WI38 (cell line): ENCODE results near the gene ADARB1.

Source experiments
- H3K4me3 ChIP-seq: 2 replicates; pipeline ENCODE4 v1.5.1; 2011; ENCODE audit warnings: low read depth, mild to moderate bottlenecking, control low read depth, low read length
- TF ChIP-seq, protein P1 (sequence below): IDR thresholded peaks from 2 replicates; pipeline ENCODE4 v1.5.1; 2012; ENCODE audit warnings: low read depth, mild to moderate bottlenecking, control low read depth, low read length

The ADARB1 gene

GRCh38 chr21:45114475-45114874 is 40.1 kb downstream of the ADARB1 start:
- H3K4me3 ChIP-seq = no peak overlapping the region
- TF ChIP-seq, protein P1, sequence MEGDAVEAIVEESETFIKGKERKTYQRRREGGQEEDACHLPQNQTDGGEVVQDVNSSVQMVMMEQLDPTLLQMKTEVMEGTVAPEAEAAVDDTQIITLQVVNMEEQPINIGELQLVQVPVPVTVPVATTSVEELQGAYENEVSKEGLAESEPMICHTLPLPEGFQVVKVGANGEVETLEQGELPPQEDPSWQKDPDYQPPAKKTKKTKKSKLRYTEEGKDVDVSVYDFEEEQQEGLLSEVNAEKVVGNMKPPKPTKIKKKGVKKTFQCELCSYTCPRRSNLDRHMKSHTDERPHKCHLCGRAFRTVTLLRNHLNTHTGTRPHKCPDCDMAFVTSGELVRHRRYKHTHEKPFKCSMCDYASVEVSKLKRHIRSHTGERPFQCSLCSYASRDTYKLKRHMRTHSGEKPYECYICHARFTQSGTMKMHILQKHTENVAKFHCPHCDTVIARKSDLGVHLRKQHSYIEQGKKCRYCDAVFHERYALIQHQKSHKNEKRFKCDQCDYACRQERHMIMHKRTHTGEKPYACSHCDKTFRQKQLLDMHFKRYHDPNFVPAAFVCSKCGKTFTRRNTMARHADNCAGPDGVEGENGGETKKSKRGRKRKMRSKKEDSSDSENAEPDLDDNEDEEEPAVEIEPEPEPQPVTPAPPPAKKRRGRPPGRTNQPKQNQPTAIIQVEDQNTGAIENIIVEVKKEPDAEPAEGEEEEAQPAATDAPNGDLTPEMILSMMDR = no peak

DNA sequence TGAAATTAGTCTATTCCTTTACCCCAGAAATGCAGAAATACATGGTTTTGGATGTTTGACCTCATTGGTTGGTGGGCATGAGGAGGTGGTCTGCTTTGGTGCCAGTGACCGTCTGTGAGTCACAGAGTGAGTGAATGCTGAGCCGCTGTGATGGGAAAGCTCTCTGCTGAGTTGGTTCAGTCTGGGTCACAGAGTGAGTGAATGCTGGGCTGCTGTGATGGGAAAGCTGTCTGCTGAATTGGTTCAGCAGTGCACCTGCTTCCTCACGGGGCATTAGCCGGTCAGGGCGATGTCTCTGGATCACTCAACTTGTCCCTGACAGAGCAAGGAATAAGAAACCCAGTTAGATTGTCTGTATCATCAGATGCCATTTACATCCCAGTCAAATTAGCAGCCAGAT is 40.8 kb downstream of the ADARB1 start:
- TF ChIP-seq, protein P1 = no peak
- H3K4me3 ChIP-seq = no peak overlapping the region

DNA sequence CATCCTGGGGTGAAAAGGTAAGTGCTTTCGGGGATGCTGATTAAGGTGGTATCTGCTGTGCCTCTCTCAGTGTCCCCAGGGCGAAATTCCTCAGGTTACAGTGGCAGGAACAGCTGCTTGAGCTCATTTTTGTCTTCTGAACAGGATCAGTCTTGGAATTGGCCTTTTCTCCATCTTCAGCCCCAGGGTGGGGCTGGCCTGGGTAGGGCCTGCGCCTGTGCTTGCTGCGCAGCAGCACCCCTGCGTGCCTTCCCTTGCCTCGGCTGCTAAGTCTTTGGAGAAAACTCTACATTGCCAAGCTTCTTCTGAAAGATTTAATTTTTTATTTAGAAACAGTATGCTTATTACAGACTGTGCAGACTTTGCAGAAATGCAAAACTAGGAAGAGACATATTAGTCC is 41.7 kb downstream of the ADARB1 start:
- H3K4me3 ChIP-seq = no peak overlapping the region
- TF ChIP-seq, protein P1 = no peak

- TF ChIP-seq, protein P1 = no peak
- no peak overlapping the region for H3K4me3 ChIP-seq
Measured at GRCh38 chr21:45117314-45117713, 42.9 kb downstream of the ADARB1 start.

GRCh38 chr21:45118099-45118498 is 43.7 kb downstream of the ADARB1 start:
- TF ChIP-seq, protein P1 = no peak
- H3K4me3 ChIP-seq = no peak overlapping the region

GRCh38 chr21:45119812-45120211 is 45.4 kb downstream of the ADARB1 start:
- H3K4me3 ChIP-seq = no peak overlapping the region

DNA sequence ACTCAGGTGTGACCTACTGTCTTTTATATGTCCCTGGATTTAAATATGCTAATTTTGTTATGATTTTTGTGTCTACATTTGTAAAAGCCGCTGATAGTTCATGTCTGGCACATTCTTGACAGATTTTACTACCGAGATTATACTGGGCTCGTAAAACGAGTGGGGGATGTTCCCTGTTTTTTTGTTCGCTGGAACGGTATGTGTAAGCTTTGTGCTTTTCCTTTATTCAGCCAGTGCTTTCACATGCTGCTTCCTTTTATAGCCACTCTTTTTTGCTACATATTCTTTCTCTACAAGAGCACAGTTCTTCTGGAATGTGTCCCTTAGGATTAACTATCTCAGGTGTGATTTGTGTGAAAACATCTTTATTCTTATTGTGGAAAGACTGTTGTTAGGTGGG is 46.6 kb downstream of the ADARB1 start:
- TF ChIP-seq, protein P1 = no peak
- H3K4me3 ChIP-seq = no peak overlapping the region

More at GRCh38 chr21:45119812-45120211, 45.4 kb downstream of the ADARB1 start:
- TF ChIP-seq, protein P1 = no peak
